B cell (primary cell): ENCODE data around the gene SIGLEC14. TPM values are rescaled to one million over a fixed set of nuclear protein-coding genes. Genes with fewer than 3 reads are reported as not detected.

Experiments
- ATAC-seq: fragments of 200-7000 bp; cut with Tn5 transposase; one replicate; pipeline ENCODE4 v1.10.0; 2021; ENCODE audit warnings: low read depth, mild to moderate bottlenecking, moderate number of reproducible peaks, moderate library complexity
- CTCF ChIA-PET: fragments of 350-600 bp; sonication (Branson Sonifier 250); formaldehyde crosslinking; loops from one replicate; lab custom pipeline; 2021; ENCODE audit warnings: antibody characterized with exemption, inconsistent platforms; lab: Charles Lee
- POLR2A ChIA-PET: fragments of 350-600 bp; sonication (Branson Sonifier 250); formaldehyde crosslinking; loops from one replicate; lab custom pipeline; 2021; ENCODE audit warnings: antibody characterized with exemption; lab: Charles Lee
- DNase-seq: peaks from one replicate; pipeline ENCODE4 v3.0.0; 2013
- H2AFZ ChIP-seq: 2 replicates; pipeline ENCODE4 v1.6.1; 2012; ENCODE audit warnings: mild to moderate bottlenecking, low read depth, low read length; ENCODE audit not compliant: insufficient read depth, poor library complexity, severe bottlenecking
- H3K27ac ChIP-seq, 2 donors: 1 replicate in 1 of 2; 2 replicates in 1 of 2; pipeline ENCODE4 v1.5.1; 2012 to 2013; ENCODE audit warnings: low read length in 2 of 2, mild to moderate bottlenecking in 2 of 2, moderate library complexity in 1 of 2
- H3K27me3 ChIP-seq, 4 experiments: fragments of 200-600 bp in 1 of 4; sonication (generic) in 1 of 4; replicated peaks in 1 of 4; 1 replicate in 2 of 4; 2 replicates in 2 of 4; pipeline versions ENCODE4 v1.6.1 to v1.7.0; 2013 to 2016; ENCODE audit warnings: low read length in 3 of 4, mild to moderate bottlenecking in 2 of 4, mixed read lengths in 1 of 4, moderate library complexity in 1 of 4; ENCODE audit not compliant: insufficient read depth in 4 of 4, control insufficient read depth in 3 of 4; ENCODE audit errors: control extremely low read depth in 1 of 4
- H3K36me3 ChIP-seq, 2 experiments: replicated peaks in 1 of 2; 1 replicate in 1 of 2; 2 replicates in 1 of 2; pipeline versions ENCODE4 v1.6.1 to v1.7.1; 2013; ENCODE audit warnings: low read length in 1 of 2; ENCODE audit not compliant: insufficient read depth in 2 of 2, control insufficient read depth in 1 of 2; ENCODE audit errors: control extremely low read depth in 1 of 2, extremely low read depth in 1 of 2
- H3K4me1 ChIP-seq, 2 donors: fragments of 200-600 bp in 1 of 2; sonication (generic) in 1 of 2; 1 replicate in 1 of 2; 2 replicates in 1 of 2; pipeline versions ENCODE4 v1.5.1 to v1.6.1; 2013 to 2017; ENCODE audit warnings: low read length in 2 of 2; ENCODE audit not compliant: control insufficient read depth in 2 of 2, insufficient read depth in 2 of 2
- H3K4me2 ChIP-seq: replicated peaks from 2 replicates; pipeline ENCODE3; 2012; ENCODE audit warnings: mild to moderate bottlenecking, low read depth, low read length; ENCODE audit not compliant: poor library complexity, severe bottlenecking
- H3K4me3 ChIP-seq, 5 experiments: fragments of 200-600 bp in 1 of 5; sonication (generic) in 1 of 5; 1 replicate in 3 of 5; 2 replicates in 2 of 5; pipeline versions ENCODE4 v1.5.1 to v1.7.0; 2011 to 2016; ENCODE audit warnings: low read length in 4 of 5, mild to moderate bottlenecking in 4 of 5, low read depth in 2 of 5, control low read depth in 1 of 5, moderate library complexity in 1 of 5; ENCODE audit not compliant: insufficient read depth in 1 of 5; ENCODE audit errors: control extremely low read depth in 1 of 5, extremely low read depth in 1 of 5
- H3K79me2 ChIP-seq: fragments of 200-600 bp; sonication (generic); one replicate; pipeline ENCODE4 v1.6.0; 2016; ENCODE audit warnings: low read length; ENCODE audit not compliant: control insufficient read depth, insufficient read depth
- H3K9ac ChIP-seq: fragments of 200-600 bp; sonication (generic); 2 replicates; pipeline ENCODE4 v1.6.1; 2017; ENCODE audit warnings: mild to moderate bottlenecking, low read length, moderate library complexity
- H3K9me3 ChIP-seq, 3 donors: one replicate each; pipeline versions ENCODE4 v1.6.1 to v1.7.1; 2013; ENCODE audit warnings: low read length in 2 of 3; ENCODE audit not compliant: control insufficient read depth in 2 of 3, insufficient read depth in 1 of 3; ENCODE audit errors: control extremely low read depth in 1 of 3
- H4K20me1 ChIP-seq: 2 replicates; pipeline ENCODE4 v1.6.0; 2012; ENCODE audit warnings: mild to moderate bottlenecking, low read length; ENCODE audit not compliant: insufficient read depth, control insufficient read depth, poor library complexity, severe bottlenecking
- H3K27ac Mint-ChIP-seq: one replicate; pipeline ENCODE4 v1.8.0; 2021; ENCODE audit warnings: mixed read lengths
- H3K27me3 Mint-ChIP-seq: one replicate; pipeline ENCODE4 v1.8.0; 2021; ENCODE audit warnings: mixed read lengths
- H3K4me1 Mint-ChIP-seq: one replicate; pipeline ENCODE4 v1.8.0; 2021; ENCODE audit warnings: mixed read lengths
- H3K4me3 Mint-ChIP-seq: one replicate; pipeline ENCODE4 v1.8.0; 2021; ENCODE audit warnings: mixed read lengths
- H3K9me3 Mint-ChIP-seq: one replicate; pipeline ENCODE4 v1.8.0; 2022; ENCODE audit warnings: mixed read lengths; ENCODE audit not compliant: insufficient read depth
- EZH2 ChIP-seq: IDR thresholded peaks from 2 replicates; pipeline ENCODE4 v1.6.1; 2012; ENCODE audit warnings: borderline replicate concordance, low read depth, mild to moderate bottlenecking, moderate library complexity, low read length; ENCODE audit not compliant: insufficient read depth, poor library complexity, severe bottlenecking
- WGBS: methylation state at CpG from one replicate; pipeline ENCODE4 v1.1.5; 2013; ENCODE audit warnings: missing lambda C conversion rate; ENCODE audit not compliant: insufficient coverage; 5-methylcytosine and 5-hydroxymethylcytosine counted together
- intact Hi-C: fragments of 100-400 bp; cut with micrococcal nuclease; formaldehyde crosslinking; loops from one replicate; pipeline ENCODE4 v1.10.0; 2022
- polyA plus RNA-seq: library from polyadenylated mRNA; depleted of rRNA; stranded (reverse); fragments of >200 nt; gene quantifications from 2 replicates; pipeline ENCODE4 v1.2.3, GENCODE V29; 2012
- total RNA-seq, 2 donors: library from RNA; stranded (reverse); fragments of 120-200 nt in 1 of 2; gene quantifications; 1 replicate in 1 of 2; 2 replicates in 1 of 2; pipeline versions ENCODE4 v1.2.3 to v1.2.4, GENCODE V29; 2013 to 2022
- TF ChIP-seq, protein P1 (sequence below): fragments of 200-600 bp; IDR thresholded peaks from one replicate; pipeline ENCODE4 v1.8.0; 2022; ENCODE audit warnings: antibody characterized with exemption, mild to moderate bottlenecking

SIGLEC14 gene
- total and polyA plus RNA-seq, 2 donors (not counting 1 experiment from before 2014, with no cell fraction given): 11.2 to 30.0 TPM

DNA sequence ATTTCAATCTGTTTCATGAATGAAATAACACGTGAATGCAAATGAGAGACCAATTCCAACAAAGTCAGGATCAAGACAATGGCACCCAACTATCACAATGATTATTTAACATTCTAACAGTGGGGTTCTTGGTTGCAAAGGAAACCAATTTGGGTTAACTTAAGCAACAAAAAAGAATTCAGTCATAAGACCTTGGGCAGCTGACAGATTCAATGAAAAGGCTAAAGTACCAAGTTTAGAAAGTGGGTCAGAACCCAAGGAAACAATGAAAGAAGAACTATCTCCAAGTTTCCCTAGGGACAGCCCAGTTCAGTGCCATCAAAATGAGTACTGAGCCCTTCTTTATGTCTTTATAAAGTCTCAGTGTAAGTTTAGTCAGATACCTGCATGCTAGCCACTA, 17.5 kb upstream of the SIGLEC14 start:
- Histone ChIP-seq H3K79me2 (no peaks in the 10 kb centered on the region), H3K27ac (no peak overlapping the region), H3K4me2 (no peak overlapping the region), H3K27me3 (peaks cover 0 to 37% (median 26%) of the 10 kb centered on the region in 4 experiments), H2AFZ (no peak overlapping the region), H4K20me1 (no peaks in the 10 kb centered on the region), H3K36me3 (no peaks in the 10 kb centered on the region), H3K4me3 (no peak overlapping the region), H3K4me1 (no peaks in the 10 kb centered on the region), H3K9me3 (peaks cover 0 to 9% (median 1%) of the 10 kb centered on the region in 3 donors), H3K9ac (no peak overlapping the region)
- intact Hi-C loops: loop anchor here (5.0 kb wide), 1 partner anchor 642 kb away; no protein-coding TSS in a partner anchor
- no peak for TF ChIP-seq EZH2
- TF ChIP-seq, protein P1, sequence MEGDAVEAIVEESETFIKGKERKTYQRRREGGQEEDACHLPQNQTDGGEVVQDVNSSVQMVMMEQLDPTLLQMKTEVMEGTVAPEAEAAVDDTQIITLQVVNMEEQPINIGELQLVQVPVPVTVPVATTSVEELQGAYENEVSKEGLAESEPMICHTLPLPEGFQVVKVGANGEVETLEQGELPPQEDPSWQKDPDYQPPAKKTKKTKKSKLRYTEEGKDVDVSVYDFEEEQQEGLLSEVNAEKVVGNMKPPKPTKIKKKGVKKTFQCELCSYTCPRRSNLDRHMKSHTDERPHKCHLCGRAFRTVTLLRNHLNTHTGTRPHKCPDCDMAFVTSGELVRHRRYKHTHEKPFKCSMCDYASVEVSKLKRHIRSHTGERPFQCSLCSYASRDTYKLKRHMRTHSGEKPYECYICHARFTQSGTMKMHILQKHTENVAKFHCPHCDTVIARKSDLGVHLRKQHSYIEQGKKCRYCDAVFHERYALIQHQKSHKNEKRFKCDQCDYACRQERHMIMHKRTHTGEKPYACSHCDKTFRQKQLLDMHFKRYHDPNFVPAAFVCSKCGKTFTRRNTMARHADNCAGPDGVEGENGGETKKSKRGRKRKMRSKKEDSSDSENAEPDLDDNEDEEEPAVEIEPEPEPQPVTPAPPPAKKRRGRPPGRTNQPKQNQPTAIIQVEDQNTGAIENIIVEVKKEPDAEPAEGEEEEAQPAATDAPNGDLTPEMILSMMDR: no peak
- no CpG with 5 or more reads among the region's 1 CpG for WGBS
- no peak for DNase-seq
- H3K27ac Mint-ChIP-seq: no peak overlapping the region
- no peak overlapping the region for H3K4me3 Mint-ChIP-seq
- CTCF ChIA-PET: interaction anchor here (0.6 to 13.4 kb wide), 2 partner anchors 190 to 328 kb away, joined by 5 to 681 read pairs; partner anchors contain the start of gene CEACAM18
- H3K4me1 Mint-ChIP-seq: no peaks in the 10 kb centered on the region
- no peaks in the 10 kb centered on the region for H3K9me3 Mint-ChIP-seq
- POLR2A ChIA-PET: no interaction called here
- H3K27me3 Mint-ChIP-seq: peaks cover 55% of the 10 kb centered on the region
- ATAC-seq: no peak

DNA sequence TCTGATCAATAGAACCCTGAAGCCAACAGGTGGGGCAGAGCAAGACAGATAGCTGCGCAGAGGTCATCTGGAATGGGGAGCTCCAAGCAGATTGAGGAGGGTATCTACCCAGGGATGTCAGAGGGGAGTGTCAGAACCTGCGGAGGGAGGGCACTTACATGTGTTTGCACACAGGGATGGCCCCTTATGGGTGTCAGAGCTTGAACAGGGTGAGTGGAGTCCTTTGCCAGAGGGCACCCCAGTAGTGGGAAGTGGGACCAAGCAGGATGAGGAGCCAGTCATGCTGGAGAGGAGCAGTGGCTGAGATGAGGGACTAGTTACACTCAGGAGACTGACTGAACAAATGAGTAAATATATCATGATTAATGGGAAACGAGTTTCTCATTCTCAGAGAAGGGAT, 17.0 kb upstream of the SIGLEC14 start:
- no peaks in the 10 kb centered on the region for H3K79me2 ChIP-seq
- no peak overlapping the region for H3K4me3 ChIP-seq
- no peak overlapping the region for H3K27ac ChIP-seq
- no peak overlapping the region for H3K4me2 ChIP-seq
- peaks cover 0 to 6% (median 1%) of the 10 kb centered on the region in 3 donors for H3K9me3 ChIP-seq
- ChIA-PET CTCF (interaction anchor here (13.4 kb wide), 1 partner anchor 190 kb away, joined by 681 read pairs; the partner anchor contains the start of gene CEACAM18), POLR2A (no interaction called here)
- H3K9me3 Mint-ChIP-seq: no peaks in the 10 kb centered on the region
- H2AFZ ChIP-seq: no peak overlapping the region
- H3K4me3 Mint-ChIP-seq: no peak overlapping the region
- H3K4me1 ChIP-seq: no peaks in the 10 kb centered on the region
- no peaks in the 10 kb centered on the region for H3K36me3 ChIP-seq
- no peak for TF ChIP-seq EZH2
- TF ChIP-seq, protein P1: no peak
- peaks cover under 1% of the 10 kb centered on the region for H3K4me1 Mint-ChIP-seq
- H3K27me3 ChIP-seq: peaks cover 0 to 37% (median 26%) of the 10 kb centered on the region in 4 experiments
- H3K27me3 Mint-ChIP-seq: peaks cover 55% of the 10 kb centered on the region
- H4K20me1 ChIP-seq: no peaks in the 10 kb centered on the region
- no peak overlapping the region for H3K27ac Mint-ChIP-seq
- 36% methylated on average over 1 of the region's 3 CpGs for WGBS
- ATAC-seq: no peak
- intact Hi-C loops: loop anchor here (5.0 kb wide), 1 partner anchor 641 kb away; no protein-coding TSS in a partner anchor
- DNase-seq: no peak
- H3K9ac ChIP-seq: no peak overlapping the region
